Suprapubic skin (tissue), 3 donors: ENCODE measurements around the gene AHNAK.

Source experiments
- EP300 ChIP-seq: sonication (generic); formaldehyde crosslinking; IDR thresholded peaks from one replicate; pipeline ENCODE4 v1.6.1; 2017; ENCODE audit warnings: antibody characterized with exemption
- TF ChIP-seq, protein P1 (sequence below), 2 donors: fragments of 200-600 bp in 1 of 2; fragments of 450-650 bp in 1 of 2; sonication (generic) in 1 of 2; IDR thresholded peaks; one replicate each; pipeline ENCODE4 v1.5.1; 2016 to 2019; ENCODE audit warnings: antibody characterized with exemption in 2 of 2, mild to moderate bottlenecking in 1 of 2, moderate library complexity in 1 of 2

DNA sequence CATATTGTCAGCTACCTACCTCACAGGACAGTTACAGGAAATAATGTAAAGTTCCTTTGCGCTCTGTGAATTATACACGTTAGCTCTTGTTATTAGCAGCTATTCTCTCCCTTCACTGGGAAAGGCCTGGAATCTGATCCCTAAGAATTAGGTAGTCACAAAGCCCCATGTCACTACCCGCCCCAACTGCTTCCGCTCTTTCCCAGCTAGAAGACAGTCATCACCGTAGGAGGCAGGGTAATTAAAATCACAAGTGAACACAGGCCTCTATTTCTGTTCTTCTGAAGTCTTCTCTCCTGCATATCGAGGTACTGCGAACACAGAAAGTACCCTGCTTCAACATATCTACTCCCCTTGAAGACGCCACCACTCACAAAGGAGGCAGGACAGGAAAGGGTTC, 12.6 kb upstream of the AHNAK start:
- TF ChIP-seq, protein P1, sequence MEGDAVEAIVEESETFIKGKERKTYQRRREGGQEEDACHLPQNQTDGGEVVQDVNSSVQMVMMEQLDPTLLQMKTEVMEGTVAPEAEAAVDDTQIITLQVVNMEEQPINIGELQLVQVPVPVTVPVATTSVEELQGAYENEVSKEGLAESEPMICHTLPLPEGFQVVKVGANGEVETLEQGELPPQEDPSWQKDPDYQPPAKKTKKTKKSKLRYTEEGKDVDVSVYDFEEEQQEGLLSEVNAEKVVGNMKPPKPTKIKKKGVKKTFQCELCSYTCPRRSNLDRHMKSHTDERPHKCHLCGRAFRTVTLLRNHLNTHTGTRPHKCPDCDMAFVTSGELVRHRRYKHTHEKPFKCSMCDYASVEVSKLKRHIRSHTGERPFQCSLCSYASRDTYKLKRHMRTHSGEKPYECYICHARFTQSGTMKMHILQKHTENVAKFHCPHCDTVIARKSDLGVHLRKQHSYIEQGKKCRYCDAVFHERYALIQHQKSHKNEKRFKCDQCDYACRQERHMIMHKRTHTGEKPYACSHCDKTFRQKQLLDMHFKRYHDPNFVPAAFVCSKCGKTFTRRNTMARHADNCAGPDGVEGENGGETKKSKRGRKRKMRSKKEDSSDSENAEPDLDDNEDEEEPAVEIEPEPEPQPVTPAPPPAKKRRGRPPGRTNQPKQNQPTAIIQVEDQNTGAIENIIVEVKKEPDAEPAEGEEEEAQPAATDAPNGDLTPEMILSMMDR (IDR thresholded peaks at IDR 0.05): no peak
- no peak for TF ChIP-seq EP300
